H1 (cell line): ENCODE data around the gene ORC2. TPM values are rescaled to one million over a fixed set of nuclear protein-coding genes. Genes with fewer than 3 reads are reported as not detected.

Experiments
- CTCF ChIA-PET: fragments of 300-600 bp; sonication (Branson Sonifier 250); formaldehyde crosslinking; loops from one replicate; lab custom pipeline; 2021; ENCODE audit not compliant: partially characterized antibody; lab: Charles Lee
- POLR2A ChIA-PET: fragments of 300-600 bp; sonication (Branson Sonifier 250); formaldehyde crosslinking; loops from one replicate; lab custom pipeline; 2021; ENCODE audit warnings: inconsistent platforms; ENCODE audit not compliant: partially characterized antibody; lab: Charles Lee
- DNase-seq, 2 experiments: peaks; one replicate each; pipeline versions ENCODE4 v3.0.0 to v3.0.0-alpha.2; 2010 to 2022; ENCODE audit warnings: low spot score in 2 of 2, low read depth in 1 of 2, mixed read lengths in 1 of 2
- FAIRE-seq: peaks from 2 replicates; lab custom pipeline; 2011; peaks lifted over from hg19 to GRCh38; lab: Jason Lieb, UNC
- H2AFZ ChIP-seq: 2 replicates; pipeline ENCODE4 v1.8.1; 2012; ENCODE audit warnings: low read length, inconsistent platforms
- H2AK5ac ChIP-seq: 2 replicates; pipeline ENCODE4 v1.6.1; 2013; ENCODE audit warnings: low read depth, low read length
- H2BK120ac ChIP-seq: replicated peaks from 2 replicates; pipeline ENCODE3; 2013; ENCODE audit warnings: low read depth, low read length, inconsistent platforms
- H2BK12ac ChIP-seq: 2 replicates; pipeline ENCODE4 v1.6.1; 2013; ENCODE audit warnings: low read depth, low read length
- H2BK15ac ChIP-seq: 2 replicates; pipeline ENCODE4 v1.6.1; 2013; ENCODE audit warnings: low read length
- H2BK20ac ChIP-seq: 2 replicates; pipeline ENCODE4 v1.6.1; 2013; ENCODE audit warnings: low read length
- H2BK5ac ChIP-seq: 2 replicates; pipeline ENCODE4 v1.6.1; 2013; ENCODE audit warnings: low read depth, low read length
- H3K14ac ChIP-seq: 2 replicates; pipeline ENCODE4 v1.6.1; 2013; ENCODE audit warnings: inconsistent platforms; ENCODE audit not compliant: insufficient read length
- H3K18ac ChIP-seq: 2 replicates; pipeline ENCODE4 v1.6.1; 2013; ENCODE audit warnings: low read length; ENCODE audit errors: extremely low read depth
- H3K23ac ChIP-seq: 2 replicates; pipeline ENCODE4 v1.6.1; 2013; ENCODE audit warnings: inconsistent platforms; ENCODE audit not compliant: insufficient read length
- H3K23me2 ChIP-seq: 2 replicates; pipeline ENCODE4 v1.6.1; 2013; ENCODE audit warnings: low read depth, low read length
- H3K27ac ChIP-seq: 2 replicates; pipeline ENCODE4 v1.6.1; 2011; ENCODE audit warnings: low read depth, low read length, inconsistent platforms
- H3K27me3 ChIP-seq, 4 experiments: replicated peaks in 1 of 4; 1 replicate in 1 of 4; 2 replicates in 3 of 4; pipeline versions ENCODE4 v1.6.1 to v1.8.1; 2011 to 2013; ENCODE audit warnings: low read length in 3 of 4, mild to moderate bottlenecking in 3 of 4, inconsistent platforms in 2 of 4, mixed read lengths in 2 of 4, moderate library complexity in 1 of 4; ENCODE audit not compliant: control insufficient read depth in 3 of 4, insufficient read depth in 3 of 4; ENCODE audit errors: extremely low read depth in 1 of 4
- H3K36me3 ChIP-seq, 4 experiments: 2 replicates each; pipeline versions ENCODE4 v1.6.1 to v1.8.1; 2011 to 2013; ENCODE audit warnings: mild to moderate bottlenecking in 4 of 4, low read length in 3 of 4, moderate library complexity in 2 of 4, control low read depth in 1 of 4, inconsistent platforms in 1 of 4; ENCODE audit not compliant: insufficient read depth in 4 of 4, control insufficient read depth in 2 of 4
- H3K4ac ChIP-seq: replicated peaks from 2 replicates; pipeline ENCODE3; 2013; ENCODE audit warnings: low read length, low read depth, mixed read lengths, inconsistent platforms; ENCODE audit not compliant: insufficient read length
- H3K4me1 ChIP-seq, 4 experiments: replicated peaks in 1 of 4; 1 replicate in 1 of 4; 2 replicates in 3 of 4; pipeline versions ENCODE4 v1.6.1 to v1.8.1; 2011 to 2013; ENCODE audit warnings: low read length in 3 of 4, inconsistent platforms in 2 of 4, mixed read lengths in 1 of 4; ENCODE audit not compliant: insufficient read depth in 4 of 4, control insufficient read depth in 3 of 4
- H3K4me2 ChIP-seq, 2 experiments: 2 replicates each; pipeline versions ENCODE4 v1.6.1 to v1.8.1; 2011 to 2013; ENCODE audit warnings: low read depth in 2 of 2, low read length in 2 of 2, control low read depth in 1 of 2, inconsistent platforms in 1 of 2, mild to moderate bottlenecking in 1 of 2; ENCODE audit not compliant: insufficient read depth in 1 of 2
- H3K4me3 ChIP-seq, 4 experiments: fragments of 200-600, 300-600 bp in 1 of 4; sonication (generic), shearing (Covaris generic), sonication (Bioruptor Twin) in 1 of 4; 2 replicates each; pipeline versions ENCODE4 v1.5.1 to v1.8.1; 2011 to 2016; ENCODE audit warnings: low read length in 4 of 4, low read depth in 3 of 4, control low read depth in 2 of 4, inconsistent platforms in 2 of 4, mild to moderate bottlenecking in 2 of 4, mixed read lengths in 1 of 4, moderate library complexity in 1 of 4; ENCODE audit not compliant: insufficient read depth in 2 of 4; ENCODE audit errors: extremely low read depth in 1 of 4
- H3K56ac ChIP-seq: replicated peaks from 2 replicates; pipeline ENCODE3; 2013; ENCODE audit warnings: low read depth, mild to moderate bottlenecking, mixed read lengths, low read length, inconsistent platforms; ENCODE audit not compliant: insufficient read length
- H3K79me1 ChIP-seq: 2 replicates; pipeline ENCODE4 v1.6.1; 2013; ENCODE audit warnings: low read depth, low read length, control low read depth
- H3K79me2 ChIP-seq, 2 experiments: 2 replicates each; pipeline versions ENCODE4 v1.6.1 to v1.8.1; 2012 to 2013; ENCODE audit warnings: low read length in 2 of 2, mild to moderate bottlenecking in 2 of 2, inconsistent platforms in 1 of 2; ENCODE audit not compliant: insufficient read depth in 2 of 2, control insufficient read depth in 1 of 2
- H3K9ac ChIP-seq, 4 experiments: replicated peaks in 1 of 4; 1 replicate in 1 of 4; 2 replicates in 3 of 4; pipeline versions ENCODE4 v1.6.1 to v1.8.1; 2011 to 2013; ENCODE audit warnings: low read depth in 3 of 4, low read length in 3 of 4, control low read depth in 2 of 4, mild to moderate bottlenecking in 2 of 4, moderate library complexity in 2 of 4, inconsistent platforms in 1 of 4; ENCODE audit errors: extremely low read depth in 1 of 4
- H3K9me3 ChIP-seq, 2 experiments: 2 replicates each; pipeline versions ENCODE4 v1.6.1 to v1.8.1; 2012 to 2013; ENCODE audit warnings: mild to moderate bottlenecking in 2 of 2, moderate library complexity in 2 of 2, control low read depth in 1 of 2, inconsistent platforms in 1 of 2, low read depth in 1 of 2, low read length in 1 of 2, mixed read lengths in 1 of 2; ENCODE audit not compliant: insufficient read depth in 2 of 2
- H4K20me1 ChIP-seq, 2 experiments: replicated peaks in 1 of 2; 2 replicates each; pipeline versions ENCODE3 to v1.8.1; 2011 to 2013; ENCODE audit warnings: inconsistent platforms in 2 of 2, low read length in 2 of 2, mild to moderate bottlenecking in 1 of 2; ENCODE audit not compliant: insufficient read depth in 2 of 2, control insufficient read depth in 1 of 2
- H4K5ac ChIP-seq: 2 replicates; pipeline ENCODE4 v1.6.1; 2013; ENCODE audit warnings: low read length, low read depth, mixed read lengths, inconsistent platforms; ENCODE audit not compliant: insufficient read length
- H4K8ac ChIP-seq: 2 replicates; pipeline ENCODE4 v1.8.0; 2013; ENCODE audit warnings: mild to moderate bottlenecking, moderate library complexity, low read length, inconsistent platforms; ENCODE audit not compliant: insufficient read depth; ENCODE audit errors: extremely low read depth
- H4K91ac ChIP-seq: replicated peaks from 2 replicates; pipeline ENCODE3; 2013; ENCODE audit warnings: low read length, mixed read lengths, inconsistent platforms; ENCODE audit not compliant: insufficient read length
- ATF3 ChIP-seq: IDR thresholded peaks from 2 replicates; pipeline ENCODE4 v1.6.1; 2011; ENCODE audit warnings: low read depth, mild to moderate bottlenecking, low read length; ENCODE audit not compliant: insufficient read depth
- BRCA1 ChIP-seq: IDR thresholded peaks from 2 replicates; pipeline ENCODE4 v1.6.1; 2012; ENCODE audit warnings: low read depth, low read length, improper control_type of control experiment
- CBX5 ChIP-seq: fragments of 300-800, 300-1000 bp; sonication (generic); IDR thresholded peaks from 2 replicates; pipeline ENCODE4 v1.7.1; 2016; ENCODE audit warnings: antibody characterized with exemption, low read length, low read depth
- EZH2 ChIP-seq: fragments of 200-600 bp; sonication (generic); IDR thresholded peaks from 2 replicates; pipeline ENCODE4 v1.7.1; 2012; ENCODE audit warnings: low read depth, mild to moderate bottlenecking, moderate library complexity, low read length, inconsistent platforms; ENCODE audit not compliant: severe bottlenecking
- GTF2F1 ChIP-seq: IDR thresholded peaks from 2 replicates; pipeline ENCODE4 v1.6.1; 2012; ENCODE audit warnings: low read depth, low read length, improper control_type of control experiment, borderline replicate concordance
- JUN ChIP-seq: IDR thresholded peaks from 2 replicates; pipeline ENCODE4 v1.6.1; 2011; ENCODE audit warnings: low read depth, mild to moderate bottlenecking, improper control_type of control experiment, low read length
- KDM5A ChIP-seq: fragments of 200-600 bp; IDR thresholded peaks from 2 replicates; pipeline ENCODE4 v1.7.1; 2012; ENCODE audit warnings: mild to moderate bottlenecking, low read length, inconsistent platforms, mixed read lengths
- NRF1 ChIP-seq: IDR thresholded peaks from 2 replicates; pipeline ENCODE4 v1.6.1; 2011; ENCODE audit warnings: mild to moderate bottlenecking, low read depth, low read length, improper control_type of control experiment
- RNF2 ChIP-seq: fragments of 200-900, 300-1000 bp; sonication (generic); IDR thresholded peaks from 2 replicates; pipeline ENCODE4 v1.7.1; 2016; ENCODE audit warnings: borderline replicate concordance, low read depth, mild to moderate bottlenecking, antibody characterized with exemption, low read length; ENCODE audit not compliant: poor library complexity, severe bottlenecking; ENCODE audit errors: missing control alignments
- SIX5 ChIP-seq: IDR thresholded peaks from 2 replicates; pipeline ENCODE4 v1.6.1; 2011; ENCODE audit warnings: mild to moderate bottlenecking, low read depth, low read length
- SP4 ChIP-seq: IDR thresholded peaks from 2 replicates; pipeline ENCODE4 v1.6.1; 2012; ENCODE audit warnings: low read length, inconsistent platforms
- TCF12 ChIP-seq: IDR thresholded peaks from 2 replicates; pipeline ENCODE4 v1.6.1; 2011; ENCODE audit warnings: low read depth, mild to moderate bottlenecking, low read length
- YY1 ChIP-seq: IDR thresholded peaks from 2 replicates; pipeline ENCODE4 v1.6.1; 2011; ENCODE audit warnings: low read depth, mild to moderate bottlenecking, low read length
- WGBS, 2 experiments: shearing (Covaris generic) in 1 of 2; methylation state at CpG; one replicate each; pipeline versions ENCODE4 v1.1.6 to v1.1.7; 2013 to 2015; ENCODE audit warnings: low lambda C conversion rate in 2 of 2, mixed read lengths in 2 of 2, inconsistent platforms in 1 of 2, low coverage in 1 of 2, missing lambda C conversion rate in 1 of 2; ENCODE audit not compliant: insufficient replicate concordance in 2 of 2, insufficient coverage in 1 of 2, insufficient read length in 1 of 2; ENCODE audit errors: extremely low coverage in 1 of 2, missing lambda C conversion rate in 1 of 2; 5-methylcytosine and 5-hydroxymethylcytosine counted together
- polyA plus RNA-seq, 7 experiments: library from polyadenylated mRNA; depleted of rRNA in 3 of 7; stranded (reverse) in 5 of 7; unstranded in 2 of 7; fragments of >200 nt in 5 of 7; fragments of 200-250 nt in 2 of 7; gene quantifications; 1 replicate in 5 of 7; 2 replicates in 1 of 7; 4 replicates in 1 of 7; pipeline versions ENCODE4 v1.2.1 to v1.2.3, GENCODE V29; 2011 to 2013; ENCODE audit warnings: missing spikeins in 2 of 7, mixed read lengths in 2 of 7
- total RNA-seq: library from RNA; stranded (reverse); fragmentation: NEBNext Ultra II Directional; extraction: Animal tissue kit (Norgen Biotek cat#: 25700); gene quantifications from 2 replicates; pipeline ENCODE4 v1.2.1, GENCODE V29; 2021

The ORC2 gene
- total and polyA plus RNA-seq, 2 of the 8 experiments (the other 6 are each of a cell fraction or from before 2014, with no cell fraction given): 7.1 to 89.8 TPM

GRCh38 chr2:200861617-200862155 lies 101.8 kb downstream of the ORC2 start:
- H3K23ac ChIP-seq: no peak overlapping the region
- H3K9me3 ChIP-seq: no peaks in the 10 kb centered on the region
- ChIA-PET POLR2A (interaction anchor here (1.0 to 1.9 kb wide), 4 partner anchors 13 to 101 kb away, joined by 3 to 7 read pairs (median 4); partner anchors contain the start of genes NIF3L1, ORC2 and PPIL3), CTCF (interaction anchor here (0.7 kb wide), 2 partner anchors 38 to 510 kb away, joined by 3 read pairs; no protein-coding TSS in a partner anchor)
- no peak overlapping the region for H2BK120ac ChIP-seq
- no peak overlapping the region for H3K4ac ChIP-seq
- H3K56ac ChIP-seq: no peak overlapping the region
- H2AK5ac ChIP-seq: no peak overlapping the region
- H3K4me2 ChIP-seq: peak overlapping the region; percentile 53 to 90
- FAIRE-seq (no peak), DNase-seq (no peak)
- no peaks in the 10 kb centered on the region; the same call in 1 of the 2 replicates for H3K79me1 ChIP-seq
- no peak overlapping the region for H2BK15ac ChIP-seq
- H2BK12ac ChIP-seq: no peak overlapping the region
- no peak overlapping the region for H3K9ac ChIP-seq
- no peak overlapping the region for H3K18ac ChIP-seq
- no peak overlapping the region for H4K91ac ChIP-seq
- no peak overlapping the region for H2BK5ac ChIP-seq
- peaks cover 6% of the 10 kb centered on the region; the same call in 1 of the 2 replicates for H3K23me2 ChIP-seq
- no peak overlapping the region for H2BK20ac ChIP-seq
- H3K27ac ChIP-seq: no peak overlapping the region
- H3K27me3 ChIP-seq: no peaks in the 10 kb centered on the region; a peak in 1 of 7 replicates
- H3K4me1 ChIP-seq: peaks cover 0 to 5% (median 0%) of the 10 kb centered on the region in 4 experiments; a peak in 1 of 7 replicates
- no peak overlapping the region; the same call in 1 of the 2 replicates for H4K8ac ChIP-seq
- peaks cover 21 to 49% of the 10 kb centered on the region in 2 experiments for H3K79me2 ChIP-seq
- H3K36me3 ChIP-seq: peaks cover 8 to 47% (median 32%) of the 10 kb centered on the region in 4 experiments
- 41% methylated on average over 4 of the region's 4 CpGs; no CpG with 5 or more reads in 1 of the 2 experiments for WGBS, 2 experiments
- peaks cover 0 to 4% of the 10 kb centered on the region in 2 experiments for H4K20me1 ChIP-seq
- no peak overlapping the region for H4K5ac ChIP-seq
- H3K14ac ChIP-seq: no peak overlapping the region
- H2AFZ ChIP-seq: no peak overlapping the region
- peak overlapping the region; percentile 7 to 99 (median 52); a peak in 5 of 8 replicates for H3K4me3 ChIP-seq
- TF ChIP-seq KDM5A (no peak), RNF2 (no peak), ATF3 (no peak), SIX5 (no peak), EZH2 (no peak), SP4 (no peak), CBX5 (no peak), TCF12 (no peak), BRCA1 (no peak), GTF2F1 (no peak), JUN (no peak), YY1 (no peak), NRF1 (no peak)
